SU-DHL-6 (cell line): ENCODE data around the gene ARHGDIB.

Experiments
- H2AFZ ChIP-seq: fragments of 200-600 bp; sonication (generic); 2 replicates; pipeline ENCODE4 v1.6.1; 2014; ENCODE audit warnings: low read depth, mild to moderate bottlenecking, moderate library complexity, mixed read lengths, antibody characterized with exemption, low read length; ENCODE audit not compliant: severe bottlenecking
- H3F3A ChIP-seq: fragments of 200-600 bp; shearing (Covaris generic); 2 replicates; pipeline ENCODE4 v1.6.0; 2016; ENCODE audit warnings: antibody characterized with exemption, mild to moderate bottlenecking; ENCODE audit not compliant: insufficient read depth
- H3K27ac ChIP-seq: fragments of 200-600 bp; sonication (generic); 2 replicates; pipeline ENCODE4 v1.5.1; 2016; ENCODE audit warnings: low read depth, mild to moderate bottlenecking, low read length, moderate library complexity, mixed read lengths
- H3K27me3 ChIP-seq: fragments of 200-600 bp; sonication (generic), shearing (Covaris generic); 2 replicates; pipeline ENCODE4 v1.6.0; 2014; ENCODE audit warnings: mild to moderate bottlenecking, low read length
- H3K36me3 ChIP-seq: fragments of 200-600 bp; sonication (generic); 2 replicates; pipeline ENCODE4 v1.6.1; 2014; ENCODE audit warnings: mild to moderate bottlenecking, low read length, mixed read lengths
- H3K4me2 ChIP-seq: fragments of 300-600, 200-600 bp; shearing (Covaris generic), sonication (generic); 2 replicates; pipeline ENCODE4 v1.6.0; 2014; ENCODE audit warnings: low read length, low read depth, mild to moderate bottlenecking; ENCODE audit not compliant: poor library complexity, severe bottlenecking
- H3K4me3 ChIP-seq: fragments of 200-600 bp; sonication (generic); 2 replicates; pipeline ENCODE4 v1.5.1; 2014; ENCODE audit warnings: antibody characterized with exemption, low read length, mild to moderate bottlenecking, mixed read lengths; ENCODE audit not compliant: insufficient read depth, poor library complexity, severe bottlenecking
- H3K79me2 ChIP-seq: fragments of 200-600 bp; sonication (generic); 2 replicates; pipeline ENCODE4 v1.6.1; 2014; ENCODE audit warnings: mild to moderate bottlenecking, low read length, moderate library complexity; ENCODE audit not compliant: insufficient read depth
- H3K9ac ChIP-seq: fragments of 200-600 bp; sonication (generic); 2 replicates; pipeline ENCODE4 v1.7.0; 2014; ENCODE audit warnings: mild to moderate bottlenecking, low read length
- H3K9me2 ChIP-seq: fragments of 200-600 bp; sonication (generic); replicated peaks from 2 replicates; pipeline ENCODE4 v1.6.1; 2014; ENCODE audit warnings: low read length; ENCODE audit not compliant: insufficient read depth
- H3K9me3 ChIP-seq: fragments of 200-600 bp; sonication (generic); 2 replicates; pipeline ENCODE4 v1.6.1; 2014; ENCODE audit warnings: low read length, mixed read lengths; ENCODE audit not compliant: insufficient read depth
- H4K20me1 ChIP-seq: fragments of 200-600 bp; sonication (generic); 2 replicates; pipeline ENCODE4 v1.6.1; 2014; ENCODE audit warnings: low read depth, mild to moderate bottlenecking, antibody characterized with exemption, low read length, moderate library complexity, mixed read lengths
- CTCF ChIP-seq: fragments of 200-600 bp; sonication (generic); IDR thresholded peaks from one replicate; pipeline ENCODE4 v1.5.1; 2017; ENCODE audit warnings: antibody characterized with exemption, mild to moderate bottlenecking, low read length, moderate library complexity; ENCODE audit not compliant: insufficient read depth, poor library complexity, severe bottlenecking
- EZH2phosphoT487 ChIP-seq: fragments of 200-600 bp; sonication (generic), shearing (Covaris generic); conservative IDR thresholded peaks from 2 replicates; pipeline ENCODE4 v1.6.1; 2018; ENCODE audit warnings: mild to moderate bottlenecking, antibody characterized with exemption, low read length, moderate library complexity, mixed read lengths

Gene ARHGDIB

GRCh38 chr12:14896521-14897169 lies 64.8 kb downstream of the ARHGDIB start:
- no peaks in the 10 kb centered on the region for H3K9me2 ChIP-seq

GRCh38 chr12:14893506-14894250 lies 67.7 kb downstream of the ARHGDIB start:
- Histone ChIP-seq H3K27ac (no peak overlapping the region), H3K4me3 (no peak overlapping the region), H4K20me1 (no peaks in the 10 kb centered on the region; the same call in 1 of the 2 replicates), H3F3A (no peaks in the 10 kb centered on the region), H3K9ac (no peak overlapping the region), H3K79me2 (no peaks in the 10 kb centered on the region), H3K9me2 (no peaks in the 10 kb centered on the region), H3K4me2 (no peak overlapping the region), H3K36me3 (no peaks in the 10 kb centered on the region), H3K9me3 (no peaks in the 10 kb centered on the region), H3K27me3 (no peaks in the 10 kb centered on the region), H2AFZ (no peak overlapping the region)
- TF ChIP-seq CTCF (no peak), EZH2phosphoT487 (no peak)

More at GRCh38 chr12:14896521-14897169, 64.8 kb downstream of the ARHGDIB start:
- Histone ChIP-seq H3K79me2 (no peaks in the 10 kb centered on the region), H4K20me1 (no peaks in the 10 kb centered on the region; the same call in 1 of the 2 replicates), H3K9ac (no peak overlapping the region), H3K36me3 (no peaks in the 10 kb centered on the region), H2AFZ (no peak overlapping the region), H3F3A (no peaks in the 10 kb centered on the region), H3K27ac (no peak overlapping the region), H3K27me3 (no peaks in the 10 kb centered on the region), H3K4me3 (no peak overlapping the region), H3K9me3 (no peaks in the 10 kb centered on the region), H3K4me2 (no peak overlapping the region)
- TF ChIP-seq CTCF (no peak), EZH2phosphoT487 (no peak)

- TF ChIP-seq EZH2phosphoT487 (no peak), CTCF (no peak)
These were observed 68.5 kb downstream of the ARHGDIB start for GRCh38 chr12:14892726-14893505.

More at GRCh38 chr12:14892726-14893505, 68.5 kb downstream of the ARHGDIB start:
- H3K27me3 ChIP-seq: no peaks in the 10 kb centered on the region
- H3K27ac ChIP-seq: no peak overlapping the region
- H3F3A ChIP-seq: no peaks in the 10 kb centered on the region
- no peaks in the 10 kb centered on the region for H4K20me1 ChIP-seq
- no peak overlapping the region for H2AFZ ChIP-seq
- no peaks in the 10 kb centered on the region for H3K9me3 ChIP-seq
- H3K9me2 ChIP-seq: no peaks in the 10 kb centered on the region
- no peaks in the 10 kb centered on the region for H3K79me2 ChIP-seq
- H3K4me2 ChIP-seq: no peak overlapping the region
- no peaks in the 10 kb centered on the region for H3K36me3 ChIP-seq
- no peak overlapping the region for H3K9ac ChIP-seq
- H3K4me3 ChIP-seq: no peak overlapping the region
